ENCODE data around the gene IRS1. TPM values are rescaled to one million over a fixed set of nuclear protein-coding genes. Genes with fewer than 3 reads are reported as not detected.
A peak's percentile ranks its signal among the peaks of the same experiment; 100 is the strongest.

Gene IRS1
- total and polyA plus RNA-seq, 2 experiments from 2014 or later: 10.9 to 25.6 TPM

DNA sequence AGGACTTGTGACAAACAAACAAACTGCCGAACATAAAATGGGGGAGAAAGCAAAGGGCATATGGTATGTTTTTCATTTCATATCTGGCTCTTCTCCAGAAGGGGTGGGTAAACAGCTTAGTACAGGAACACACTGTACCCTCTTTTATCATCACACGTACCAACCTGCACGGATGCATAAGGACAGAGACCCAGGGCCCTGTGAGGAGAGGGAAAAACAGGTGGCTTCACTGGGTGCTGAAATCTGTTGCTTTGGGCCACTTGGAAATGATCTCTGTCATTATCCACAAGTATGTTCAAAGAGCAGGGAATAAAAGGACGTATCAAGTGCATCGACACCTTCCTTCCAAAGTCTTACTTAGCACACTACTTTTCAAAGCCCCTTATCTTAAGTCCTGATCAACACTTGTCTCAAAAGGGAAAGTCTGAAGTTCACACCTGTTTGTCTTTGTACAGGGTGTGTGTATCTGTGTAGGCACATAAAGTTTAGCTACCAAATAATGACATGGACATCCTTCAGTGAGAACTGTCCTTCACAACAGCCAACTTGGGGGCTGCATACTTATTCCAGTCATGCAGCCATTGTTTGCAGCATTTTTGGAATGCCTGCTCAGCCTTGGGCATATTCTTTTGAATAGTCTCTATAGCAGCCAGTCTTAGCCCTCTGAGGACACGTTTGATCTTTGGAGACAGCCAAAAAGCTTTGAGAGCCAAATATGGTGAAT is 60.6 kb downstream of the IRS1 start:
- Histone ChIP-seq H3K9me2 (replicated peaks; ENCODE audit: insufficient read depth) (no peaks in the 10 kb centered on the region), H3K27me3 (no peaks in the 10 kb centered on the region), H3K4me2 (peak overlapping the region; percentile 35), H3K9me3 (ENCODE audit: low read depth) (no peaks in the 10 kb centered on the region), H3K79me2 (peaks cover 62% of the 10 kb centered on the region), H3K27ac (peak overlapping the region; percentile 81), H3K36me3 (replicated peaks; ENCODE audit: insufficient read depth, low read depth) (no peaks in the 10 kb centered on the region), H2AFZ (no peak overlapping the region), H3K4me1 (ENCODE audit: insufficient read depth) (peaks cover 47% of the 10 kb centered on the region), H4K20me1 (ENCODE audit: insufficient read depth, poor library complexity, severe bottlenecking) (no peaks in the 10 kb centered on the region), H3K4me3 (no peak overlapping the region)
- no peak for DNase-seq (ENCODE audit: low spot score)
- WGBS (ENCODE audit: low lambda C conversion rate, missing lambda C conversion rate): 46% methylated on average over 6 of the region's 6 CpGs
- TF ChIP-seq, protein P1, sequence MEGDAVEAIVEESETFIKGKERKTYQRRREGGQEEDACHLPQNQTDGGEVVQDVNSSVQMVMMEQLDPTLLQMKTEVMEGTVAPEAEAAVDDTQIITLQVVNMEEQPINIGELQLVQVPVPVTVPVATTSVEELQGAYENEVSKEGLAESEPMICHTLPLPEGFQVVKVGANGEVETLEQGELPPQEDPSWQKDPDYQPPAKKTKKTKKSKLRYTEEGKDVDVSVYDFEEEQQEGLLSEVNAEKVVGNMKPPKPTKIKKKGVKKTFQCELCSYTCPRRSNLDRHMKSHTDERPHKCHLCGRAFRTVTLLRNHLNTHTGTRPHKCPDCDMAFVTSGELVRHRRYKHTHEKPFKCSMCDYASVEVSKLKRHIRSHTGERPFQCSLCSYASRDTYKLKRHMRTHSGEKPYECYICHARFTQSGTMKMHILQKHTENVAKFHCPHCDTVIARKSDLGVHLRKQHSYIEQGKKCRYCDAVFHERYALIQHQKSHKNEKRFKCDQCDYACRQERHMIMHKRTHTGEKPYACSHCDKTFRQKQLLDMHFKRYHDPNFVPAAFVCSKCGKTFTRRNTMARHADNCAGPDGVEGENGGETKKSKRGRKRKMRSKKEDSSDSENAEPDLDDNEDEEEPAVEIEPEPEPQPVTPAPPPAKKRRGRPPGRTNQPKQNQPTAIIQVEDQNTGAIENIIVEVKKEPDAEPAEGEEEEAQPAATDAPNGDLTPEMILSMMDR (IDR thresholded peaks at IDR 0.05; ENCODE audit: poor library complexity): no peak
- TF ChIP-seq EZH2 (IDR thresholded peaks at IDR 0.05; ENCODE audit: borderline replicate concordance) (no peak), EZH2phosphoT487 (IDR thresholded peaks at IDR 0.05; ENCODE audit: low read depth, severe bottlenecking, unreplicated experiment) (no peak)

GRCh38 chr2:226738191-226738820 is 61.3 kb downstream of the IRS1 start:
- no peaks in the 10 kb centered on the region for H3K9me2 ChIP-seq (replicated peaks; ENCODE audit: insufficient read depth)
- H3K4me3 ChIP-seq: no peak overlapping the region
- H3K36me3 ChIP-seq (replicated peaks; ENCODE audit: insufficient read depth, low read depth): no peaks in the 10 kb centered on the region
- no peaks in the 10 kb centered on the region for H4K20me1 ChIP-seq (ENCODE audit: insufficient read depth, poor library complexity, severe bottlenecking)
- 84% methylated on average over 8 of the region's 8 CpGs for WGBS (ENCODE audit: low lambda C conversion rate, missing lambda C conversion rate)
- H2AFZ ChIP-seq: no peak overlapping the region
- peak overlapping the region; percentile 35 for H3K4me2 ChIP-seq
- DNase-seq (ENCODE audit: low spot score): no peak
- H3K79me2 ChIP-seq: peaks cover 55% of the 10 kb centered on the region
- no peaks in the 10 kb centered on the region for H3K27me3 ChIP-seq
- peaks cover 51% of the 10 kb centered on the region for H3K4me1 ChIP-seq (ENCODE audit: insufficient read depth)
- TF ChIP-seq EZH2phosphoT487 (IDR thresholded peaks at IDR 0.05; ENCODE audit: low read depth, severe bottlenecking, unreplicated experiment) (no peak), EZH2 (IDR thresholded peaks at IDR 0.05; ENCODE audit: borderline replicate concordance) (no peak)
- TF ChIP-seq, protein P1 (IDR thresholded peaks at IDR 0.05; ENCODE audit: poor library complexity): no peak
- H3K9me3 ChIP-seq (ENCODE audit: low read depth): no peaks in the 10 kb centered on the region
- H3K27ac ChIP-seq: peak overlapping the region; percentile 81

DNA sequence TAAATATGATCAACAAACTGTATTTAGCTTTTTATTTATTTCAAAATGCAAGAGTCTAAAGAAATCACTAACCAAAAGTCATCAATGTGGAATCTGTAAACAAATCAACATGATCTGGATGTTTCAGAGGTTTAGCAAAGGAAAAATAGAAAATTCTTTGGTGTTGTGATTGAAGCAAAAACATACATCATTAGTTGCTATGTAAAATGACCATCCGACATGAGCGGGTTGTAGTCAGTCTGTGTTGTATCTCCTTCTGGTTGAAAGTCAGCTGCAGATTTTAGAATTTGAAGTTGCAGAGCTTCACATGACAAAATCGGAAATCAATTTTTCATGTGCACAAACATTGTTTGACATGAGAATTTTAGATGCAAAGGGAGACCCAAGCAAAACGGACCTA is 63.2 kb downstream of the IRS1 start:
- DNase-seq (ENCODE audit: low spot score): no peak
- Histone ChIP-seq H3K27me3 (no peaks in the 10 kb centered on the region), H3K4me1 (ENCODE audit: insufficient read depth) (peaks cover 51% of the 10 kb centered on the region), H3K79me2 (peaks cover 37% of the 10 kb centered on the region), H2AFZ (no peak overlapping the region), H3K4me2 (no peak overlapping the region), H3K9me2 (replicated peaks; ENCODE audit: insufficient read depth) (no peaks in the 10 kb centered on the region), H3K9me3 (ENCODE audit: low read depth) (no peaks in the 10 kb centered on the region), H3K36me3 (replicated peaks; ENCODE audit: insufficient read depth, low read depth) (no peaks in the 10 kb centered on the region), H3K27ac (no peak overlapping the region), H4K20me1 (ENCODE audit: insufficient read depth, poor library complexity, severe bottlenecking) (no peaks in the 10 kb centered on the region), H3K4me3 (no peak overlapping the region)
- no peak for TF ChIP-seq EZH2phosphoT487 (IDR thresholded peaks at IDR 0.05; ENCODE audit: low read depth, severe bottlenecking, unreplicated experiment)
- TF ChIP-seq, protein P1 (IDR thresholded peaks at IDR 0.05; ENCODE audit: poor library complexity): no peak
- TF ChIP-seq EZH2 (IDR thresholded peaks at IDR 0.05; ENCODE audit: borderline replicate concordance): no peak
- WGBS (ENCODE audit: low lambda C conversion rate, missing lambda C conversion rate): 95% methylated on average over 4 of the region's 4 CpGs

Measured in hepatocyte (in vitro differentiated cells).